ENCODE measurements around the gene SRP9.

DNA sequence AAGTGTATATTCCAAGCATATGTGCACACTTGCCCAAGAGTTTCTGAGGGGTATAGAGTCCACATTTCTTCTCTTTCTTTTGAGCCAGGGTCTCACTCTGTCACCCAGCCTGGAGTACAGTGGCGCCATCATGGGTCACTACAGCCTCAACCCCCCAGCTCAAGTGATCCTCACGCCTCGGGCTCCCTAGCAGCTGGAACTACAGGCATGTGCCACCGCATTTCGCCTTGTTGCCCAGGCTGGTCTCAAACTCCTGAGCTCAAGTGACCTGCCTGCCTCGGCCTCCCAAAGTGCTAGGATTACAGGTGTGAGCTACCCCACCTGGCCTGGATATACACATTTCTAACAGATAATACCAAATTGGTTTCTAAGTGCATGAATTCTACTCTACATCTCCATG is 17.1 kb upstream of the SRP9 start:
- TF ChIP-seq, protein P1, sequence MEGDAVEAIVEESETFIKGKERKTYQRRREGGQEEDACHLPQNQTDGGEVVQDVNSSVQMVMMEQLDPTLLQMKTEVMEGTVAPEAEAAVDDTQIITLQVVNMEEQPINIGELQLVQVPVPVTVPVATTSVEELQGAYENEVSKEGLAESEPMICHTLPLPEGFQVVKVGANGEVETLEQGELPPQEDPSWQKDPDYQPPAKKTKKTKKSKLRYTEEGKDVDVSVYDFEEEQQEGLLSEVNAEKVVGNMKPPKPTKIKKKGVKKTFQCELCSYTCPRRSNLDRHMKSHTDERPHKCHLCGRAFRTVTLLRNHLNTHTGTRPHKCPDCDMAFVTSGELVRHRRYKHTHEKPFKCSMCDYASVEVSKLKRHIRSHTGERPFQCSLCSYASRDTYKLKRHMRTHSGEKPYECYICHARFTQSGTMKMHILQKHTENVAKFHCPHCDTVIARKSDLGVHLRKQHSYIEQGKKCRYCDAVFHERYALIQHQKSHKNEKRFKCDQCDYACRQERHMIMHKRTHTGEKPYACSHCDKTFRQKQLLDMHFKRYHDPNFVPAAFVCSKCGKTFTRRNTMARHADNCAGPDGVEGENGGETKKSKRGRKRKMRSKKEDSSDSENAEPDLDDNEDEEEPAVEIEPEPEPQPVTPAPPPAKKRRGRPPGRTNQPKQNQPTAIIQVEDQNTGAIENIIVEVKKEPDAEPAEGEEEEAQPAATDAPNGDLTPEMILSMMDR (IDR thresholded peaks at IDR 0.05): no peak
- no peak for TF ChIP-seq POLR2A (IDR thresholded peaks at IDR 0.05)
